Trophoblast cell (in vitro differentiated cells and primary cell): ENCODE data around the gene TFF2. TPM values are rescaled to one million over a fixed set of nuclear protein-coding genes. Genes with fewer than 3 reads are reported as not detected.
A peak's percentile ranks its signal among the peaks of the same experiment; 100 is the strongest.

Experiments used
- DNase-seq, 2 donors: peaks; one replicate each; pipeline ENCODE4 v3.0.0-alpha.2; 2016
- H2AFZ ChIP-seq: 2 replicates; pipeline ENCODE4 v1.6.1; 2013; ENCODE audit warnings: low read length, moderate library complexity, mild to moderate bottlenecking; ENCODE audit not compliant: insufficient read depth, poor library complexity
- H2AK5ac ChIP-seq: 2 replicates; pipeline ENCODE4 v1.6.1; 2013; ENCODE audit warnings: mild to moderate bottlenecking, low read length
- H2BK120ac ChIP-seq: 2 replicates; pipeline ENCODE4 v1.6.1; 2013; ENCODE audit warnings: low read length, mild to moderate bottlenecking, moderate library complexity; ENCODE audit not compliant: insufficient read depth, poor library complexity
- H2BK12ac ChIP-seq: 2 replicates; pipeline ENCODE4 v1.6.1; 2013; ENCODE audit warnings: mild to moderate bottlenecking, low read length, moderate library complexity
- H2BK5ac ChIP-seq: 2 replicates; pipeline ENCODE4 v1.6.1; 2013; ENCODE audit warnings: low read length, low read depth, moderate library complexity, mild to moderate bottlenecking; ENCODE audit not compliant: poor library complexity
- H3K14ac ChIP-seq: 2 replicates; pipeline ENCODE4 v1.6.1; 2013; ENCODE audit warnings: mild to moderate bottlenecking, low read length
- H3K18ac ChIP-seq: 2 replicates; pipeline ENCODE4 v1.6.1; 2013; ENCODE audit warnings: mild to moderate bottlenecking, low read length
- H3K23ac ChIP-seq: 2 replicates; pipeline ENCODE4 v1.6.1; 2013; ENCODE audit warnings: low read length
- H3K27ac ChIP-seq: 2 replicates; pipeline ENCODE4 v1.5.1; 2013; ENCODE audit warnings: low read depth, mild to moderate bottlenecking, inconsistent platforms, low read length, moderate library complexity
- H3K27me3 ChIP-seq: 2 replicates; pipeline ENCODE4 v1.6.1; 2013; ENCODE audit warnings: inconsistent platforms, mild to moderate bottlenecking, low read length, moderate library complexity; ENCODE audit not compliant: insufficient read depth
- H3K36me3 ChIP-seq, 2 experiments: 1 replicate in 1 of 2; 2 replicates in 1 of 2; pipeline ENCODE4 v1.6.1; 2013; ENCODE audit warnings: low read length in 2 of 2, mild to moderate bottlenecking in 2 of 2, moderate library complexity in 1 of 2; ENCODE audit not compliant: insufficient read depth in 2 of 2, control insufficient read depth in 1 of 2
- H3K4ac ChIP-seq: 2 replicates; pipeline ENCODE4 v1.6.1; 2013; ENCODE audit warnings: low read depth, mild to moderate bottlenecking, low read length, moderate library complexity
- H3K4me1 ChIP-seq, 2 experiments: 1 replicate in 1 of 2; 2 replicates in 1 of 2; pipeline ENCODE4 v1.6.1; 2013; ENCODE audit warnings: low read length in 2 of 2, mild to moderate bottlenecking in 2 of 2, moderate library complexity in 1 of 2; ENCODE audit not compliant: insufficient read depth in 2 of 2, control insufficient read depth in 1 of 2
- H3K4me2 ChIP-seq: 2 replicates; pipeline ENCODE4 v1.6.1; 2013; ENCODE audit warnings: inconsistent platforms, mild to moderate bottlenecking, low read length, moderate library complexity
- H3K4me3 ChIP-seq: 2 replicates; pipeline ENCODE4 v1.5.1; 2013; ENCODE audit warnings: mild to moderate bottlenecking, low read depth, low read length, inconsistent platforms
- H3K79me1 ChIP-seq: one replicate; pipeline ENCODE4 v1.6.1; 2013; ENCODE audit warnings: low read length
- H3K79me2 ChIP-seq: 2 replicates; pipeline ENCODE4 v1.6.1; 2013; ENCODE audit warnings: low read length, mild to moderate bottlenecking; ENCODE audit not compliant: control insufficient read depth, insufficient read depth, poor library complexity
- H3K9ac ChIP-seq: 2 replicates; pipeline ENCODE4 v1.6.1; 2013; ENCODE audit warnings: mild to moderate bottlenecking, low read length
- H3K9me3 ChIP-seq: 2 replicates; pipeline ENCODE4 v1.6.1; 2013; ENCODE audit warnings: low read depth, mild to moderate bottlenecking, control low read depth, inconsistent platforms, low read length; ENCODE audit not compliant: insufficient read depth
- H4K12ac ChIP-seq: 2 replicates; pipeline ENCODE4 v1.6.1; 2013; ENCODE audit warnings: low read depth, mild to moderate bottlenecking, low read length, moderate library complexity
- H4K8ac ChIP-seq: 2 replicates; pipeline ENCODE4 v1.6.1; 2013; ENCODE audit warnings: low read depth, mild to moderate bottlenecking, low read length, moderate library complexity
- H4K91ac ChIP-seq: one replicate; pipeline ENCODE4 v1.6.1; 2013; ENCODE audit warnings: low read depth, mild to moderate bottlenecking, low read length, moderate library complexity
- WGBS: extraction: QIAGEN DNeasy Blood & Tissue Kit; methylation state at CpG from one replicate; pipeline ENCODE4 v1.1.7; 2013; ENCODE audit warnings: missing lambda C conversion rate; ENCODE audit not compliant: insufficient read length, insufficient coverage; ENCODE audit errors: extremely low coverage; 5-methylcytosine and 5-hydroxymethylcytosine counted together
- polyA plus RNA-seq: library from polyadenylated mRNA; stranded (reverse); fragments of 200-250 nt; gene quantifications from 2 replicates; pipeline ENCODE4 v1.2.3, GENCODE V29; 2013

Gene TFF2
- 0.07 TPM in 1 of 2 replicates, not detected in the other for polyA plus RNA-seq

GRCh38 chr21:42350927-42351426 is at the start of gene TFF2:
TFF2 (minus strand) TSS chr21:42350994; CDS start chr21:42350957, 37 bp downstream.
- Histone ChIP-seq H2BK12ac (no peak within 1 kb of the TSS), H3K9me3 (no peaks in the 10 kb centered on the region)
- no CpG with 5 or more reads among the region's 13 CpGs for WGBS

GRCh38 chr21:42400525-42400924 is 49.7 kb upstream of the TFF2 start:
- no peak overlapping the region for H3K18ac ChIP-seq
- H2AK5ac ChIP-seq, result no peak overlapping the region
- H3K4me1 ChIP-seq, result no peaks in the 10 kb centered on the region
- no peak overlapping the region for H3K4ac ChIP-seq
- H3K4me2 ChIP-seq, result no peak overlapping the region
- H2BK5ac ChIP-seq, result no peak overlapping the region
- no peak overlapping the region for H3K27ac ChIP-seq
- H3K9me3 ChIP-seq, result peaks cover 2% of the 10 kb centered on the region
- H3K14ac ChIP-seq, result no peak overlapping the region
- no CpG with 5 or more reads among the region's 4 CpGs for WGBS
- H3K9ac ChIP-seq, result no peak overlapping the region
- H2BK12ac ChIP-seq, result no peak overlapping the region
- H3K79me2 ChIP-seq, result no peaks in the 10 kb centered on the region
- H2BK120ac ChIP-seq, result no peak overlapping the region
- H3K36me3 ChIP-seq, result no peaks in the 10 kb centered on the region
- no peaks in the 10 kb centered on the region for H3K79me1 ChIP-seq
- no peak overlapping the region for H3K4me3 ChIP-seq
- H3K27me3 ChIP-seq, result no peaks in the 10 kb centered on the region
- H2AFZ ChIP-seq, result no peak overlapping the region
- no peak overlapping the region for H3K23ac ChIP-seq
- no peak overlapping the region for H4K12ac ChIP-seq
- H4K91ac ChIP-seq, result no peak overlapping the region
- DNase-seq, result no peak
- H4K8ac ChIP-seq, result no peak overlapping the region

More at GRCh38 chr21:42350927-42351426, at the start of gene TFF2:
- Histone ChIP-seq H2BK5ac (no peak within 1 kb of the TSS), H3K36me3 (no peaks in the 10 kb centered on the region), H3K4me2 (no peak within 1 kb of the TSS), H2BK120ac (no peak within 1 kb of the TSS), H4K12ac (no peak within 1 kb of the TSS), H3K27me3 (no peaks in the 10 kb centered on the region), H3K79me1 (no peaks in the 10 kb centered on the region), H3K27ac (no peak within 1 kb of the TSS), H3K18ac (no peak within 1 kb of the TSS), H3K4ac (no peak within 1 kb of the TSS), H3K9ac (no peak within 1 kb of the TSS), H3K23ac (no peak within 1 kb of the TSS), H3K79me2 (no peaks in the 10 kb centered on the region), H3K14ac (no peak within 1 kb of the TSS), H4K91ac (no peak within 1 kb of the TSS), H2AK5ac (no peak within 1 kb of the TSS), H3K4me1 (no peaks in the 10 kb centered on the region), H4K8ac (no peak within 1 kb of the TSS), H3K4me3 (no peak within 1 kb of the TSS), H2AFZ (no peak within 1 kb of the TSS)
- DNase-seq, result no peak

- H3K79me2 ChIP-seq, result no peaks in the 10 kb centered on the region
- H3K27ac ChIP-seq, result no peak overlapping the region
- no peaks in the 10 kb centered on the region for H3K27me3 ChIP-seq
- no peak overlapping the region for H3K4ac ChIP-seq
- WGBS, result no CpG with 5 or more reads among the region's 12 CpGs
- no peak overlapping the region for H3K4me3 ChIP-seq
- H4K12ac ChIP-seq, result no peak overlapping the region
- no peak overlapping the region for H3K14ac ChIP-seq
- no peak overlapping the region for H2BK5ac ChIP-seq
- H3K36me3 ChIP-seq, result no peaks in the 10 kb centered on the region
- no peak overlapping the region for H3K23ac ChIP-seq
- H4K8ac ChIP-seq, result no peak overlapping the region
- no peaks in the 10 kb centered on the region for H3K79me1 ChIP-seq
- H3K4me1 ChIP-seq, result no peaks in the 10 kb centered on the region
- no peak overlapping the region for H2BK120ac ChIP-seq
- H3K4me2 ChIP-seq, result no peak overlapping the region
- no peaks in the 10 kb centered on the region for H3K9me3 ChIP-seq
- H2AK5ac ChIP-seq, result no peak overlapping the region
- DNase-seq, result no peak
- no peak overlapping the region for H4K91ac ChIP-seq
- H3K18ac ChIP-seq, result no peak overlapping the region
- H3K9ac ChIP-seq, result peak overlapping the region; percentile 11
- no peak overlapping the region for H2AFZ ChIP-seq
- no peak overlapping the region for H2BK12ac ChIP-seq
Observed at GRCh38 chr21:42398436-42399028, 47.7 kb upstream of the TFF2 start.

GRCh38 chr21:42397746-42398394 is 47.1 kb upstream of the TFF2 start:
- H3K4ac ChIP-seq, result no peak overlapping the region
- no peaks in the 10 kb centered on the region for H3K79me2 ChIP-seq
- no peak overlapping the region for H3K23ac ChIP-seq
- H2AFZ ChIP-seq, result no peak overlapping the region
- H2BK5ac ChIP-seq, result no peak overlapping the region
- no peak overlapping the region for H4K8ac ChIP-seq
- no peak overlapping the region for H2BK12ac ChIP-seq
- no peak overlapping the region for H3K14ac ChIP-seq
- no peak overlapping the region for H3K4me2 ChIP-seq
- no peaks in the 10 kb centered on the region for H3K27me3 ChIP-seq
- H3K4me1 ChIP-seq, result no peaks in the 10 kb centered on the region
- no peak for DNase-seq
- H3K9me3 ChIP-seq, result no peaks in the 10 kb centered on the region
- H3K79me1 ChIP-seq, result no peaks in the 10 kb centered on the region
- H3K4me3 ChIP-seq, result no peak overlapping the region
- no peak overlapping the region for H3K9ac ChIP-seq
- no peak overlapping the region for H3K18ac ChIP-seq
- no peak overlapping the region for H2BK120ac ChIP-seq
- no peak overlapping the region for H4K12ac ChIP-seq
- H3K36me3 ChIP-seq, result no peaks in the 10 kb centered on the region
- H3K27ac ChIP-seq, result no peak overlapping the region
- H2AK5ac ChIP-seq, result no peak overlapping the region
- H4K91ac ChIP-seq, result no peak overlapping the region
- no CpG with 5 or more reads among the region's 14 CpGs for WGBS
